Parathyroid adenoma (tissue), 2 donors: ENCODE measurements around the gene ZNF585A.
"Not testable (repeated sequence)": the region's sequence is repeated elsewhere in the genome, so short reads cannot be mapped to it uniquely, and the experiment has no call there.

Experiments
- H2AFZ ChIP-seq: fragments of 300-600 bp; sonication (generic); one replicate; pipeline ENCODE4 v1.7.0; 2017; ENCODE audit warnings: antibody characterized with exemption, mild to moderate bottlenecking
- H3K27ac ChIP-seq: fragments of 300-600 bp; sonication (generic); one replicate; pipeline ENCODE4 v1.7.0; 2017
- H3K27me3 ChIP-seq: fragments of 300-600 bp; sonication (generic); one replicate; pipeline ENCODE4 v1.7.0; 2017; ENCODE audit warnings: low read length; ENCODE audit not compliant: control insufficient read depth, insufficient read depth
- H3K36me3 ChIP-seq: fragments of 300-600 bp; sonication (generic); one replicate; pipeline ENCODE4 v1.7.0; 2017; ENCODE audit warnings: low read length; ENCODE audit not compliant: control insufficient read depth, insufficient read depth
- H3K4me1 ChIP-seq: fragments of 300-600 bp; sonication (generic); one replicate; pipeline ENCODE4 v1.7.0; 2017; ENCODE audit warnings: control low read depth
- H3K4me2 ChIP-seq: fragments of 300-600 bp; sonication (generic); one replicate; pipeline ENCODE4 v1.7.0; 2017; ENCODE audit warnings: low read length
- H3K4me3 ChIP-seq: fragments of 300-600 bp; sonication (generic); one replicate; pipeline ENCODE4 v1.7.0; 2017; ENCODE audit warnings: low read depth, low read length
- H3K79me2 ChIP-seq: fragments of 300-600 bp; sonication (generic); one replicate; pipeline ENCODE4 v1.7.0; 2017; ENCODE audit warnings: control low read depth
- H3K9ac ChIP-seq: fragments of 300-600 bp; sonication (generic); one replicate; pipeline ENCODE4 v1.7.0; 2017; ENCODE audit warnings: mild to moderate bottlenecking
- H3K9me3 ChIP-seq: fragments of 300-600 bp; sonication (generic); one replicate; pipeline ENCODE4 v1.7.0; 2017; ENCODE audit warnings: low read length; ENCODE audit not compliant: control insufficient read depth
- CTCF ChIP-seq: fragments of 300-600 bp; sonication (generic); IDR thresholded peaks from one replicate; pipeline ENCODE4 v1.7.0; 2017; ENCODE audit warnings: antibody characterized with exemption, mild to moderate bottlenecking
- donor health status: primary hyperparathyroidism.

Gene ZNF585A

DNA sequence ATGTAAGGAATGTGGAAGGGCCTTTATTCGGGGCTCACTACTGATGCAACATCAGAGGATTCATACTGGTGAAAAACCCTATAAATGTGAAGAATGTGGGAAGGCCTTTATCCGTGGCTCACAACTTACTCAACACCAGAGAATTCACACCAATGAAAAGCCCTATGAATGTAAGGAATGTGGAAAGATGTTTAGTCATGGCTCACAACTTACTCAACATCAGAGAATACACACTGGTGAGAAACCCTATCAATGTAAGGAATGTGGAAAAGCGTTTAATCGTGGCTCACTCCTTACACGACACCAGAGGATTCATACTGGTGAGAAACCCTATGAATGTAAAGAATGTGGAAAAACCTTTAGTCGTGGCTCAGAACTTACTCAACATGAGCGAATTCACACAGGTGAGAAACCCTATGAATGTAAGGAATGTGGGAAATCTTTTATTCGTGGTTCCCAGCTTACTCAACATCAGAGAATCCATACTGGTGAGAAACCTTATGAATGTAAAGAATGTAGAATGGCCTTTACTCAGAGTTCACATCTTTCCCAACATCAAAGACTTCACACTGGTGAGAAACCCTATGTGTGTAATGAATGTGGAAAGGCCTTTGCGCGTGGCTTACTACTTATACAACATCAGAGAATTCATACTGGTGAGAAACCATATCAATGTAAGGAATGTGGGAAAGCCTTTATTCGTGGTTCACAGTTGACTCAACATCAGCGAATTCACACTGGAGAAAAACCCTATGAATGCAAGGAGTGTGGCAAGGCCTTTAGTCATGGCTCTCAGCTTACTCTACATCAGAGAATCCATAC is 44.3 kb downstream of the ZNF585A start:
- Histone ChIP-seq H3K27ac (no peak overlapping the region), H3K36me3 (peaks cover 27% of the 10 kb centered on the region), H3K9ac (no peak overlapping the region), H3K9me3 (peaks cover 27% of the 10 kb centered on the region), H3K4me2 (no peak overlapping the region), H3K4me1 (no peaks in the 10 kb centered on the region), H3K4me3 (no peak overlapping the region), H2AFZ (no peak overlapping the region), H3K79me2 (no peaks in the 10 kb centered on the region), H3K27me3 (no peaks in the 10 kb centered on the region)
- no peak for TF ChIP-seq CTCF

GRCh38 chr19:37122093-37122492 is 50.4 kb downstream of the ZNF585A start:
- not testable (repeated sequence) for H3K9ac ChIP-seq, H3K4me3 ChIP-seq, H3K4me2 ChIP-seq, H3K27me3 ChIP-seq, H3K79me2 ChIP-seq, H3K27ac ChIP-seq, H3K36me3 ChIP-seq, H3K9me3 ChIP-seq, H2AFZ ChIP-seq, H3K4me1 ChIP-seq

DNA sequence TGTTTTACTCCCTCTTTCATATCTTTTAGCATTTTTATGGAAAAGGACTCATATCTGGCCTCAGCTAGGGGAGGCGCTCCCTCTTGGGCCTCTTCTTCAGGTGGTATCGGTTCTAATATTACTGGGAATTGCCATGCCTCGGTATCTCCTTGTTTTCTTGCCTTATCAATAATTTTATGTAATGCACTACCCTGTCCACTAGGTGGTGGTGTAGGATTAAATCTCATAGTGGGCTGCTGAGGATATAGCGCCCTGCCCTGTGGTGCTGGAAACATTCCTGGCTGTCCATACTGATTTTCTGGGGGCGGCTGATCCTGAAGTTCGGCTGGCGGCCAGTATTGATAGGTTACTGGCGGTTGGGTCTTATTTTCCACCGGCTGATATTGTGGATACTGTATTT is 58.5 kb downstream of the ZNF585A start:
- no peak overlapping the region for H3K27ac ChIP-seq
- H2AFZ ChIP-seq = no peak overlapping the region
- no peaks in the 10 kb centered on the region for H3K79me2 ChIP-seq
- H3K9ac ChIP-seq = no peak overlapping the region
- H3K36me3 ChIP-seq = peaks cover 5% of the 10 kb centered on the region
- H3K27me3 ChIP-seq = no peaks in the 10 kb centered on the region
- H3K9me3 ChIP-seq = no peaks in the 10 kb centered on the region
- no peak overlapping the region for H3K4me2 ChIP-seq
- no peak overlapping the region for H3K4me3 ChIP-seq
- H3K4me1 ChIP-seq = no peaks in the 10 kb centered on the region
- peak; percentile 13 for TF ChIP-seq CTCF

GRCh38 chr19:37111753-37112152 is 60.7 kb downstream of the ZNF585A start:
- H3K9me3 ChIP-seq, H3K79me2 ChIP-seq, H3K9ac ChIP-seq, H2AFZ ChIP-seq, H3K27me3 ChIP-seq, H3K4me2 ChIP-seq, H3K4me3 ChIP-seq, H3K36me3 ChIP-seq, H3K4me1 ChIP-seq, H3K27ac ChIP-seq: not testable (repeated sequence)

- not testable (repeated sequence) for H3K4me3 ChIP-seq, H3K4me1 ChIP-seq, H3K9ac ChIP-seq, H3K9me3 ChIP-seq, H3K4me2 ChIP-seq, H3K27me3 ChIP-seq, H3K36me3 ChIP-seq, H3K27ac ChIP-seq, H3K79me2 ChIP-seq, H2AFZ ChIP-seq
Observed at GRCh38 chr19:37104135-37104534, 68.4 kb downstream of the ZNF585A start.

GRCh38 chr19:37098570-37098969 is 73.9 kb downstream of the ZNF585A start:
- Histone ChIP-seq H3K4me2 (no peak overlapping the region), H2AFZ (no peak overlapping the region), H3K27ac (no peak overlapping the region), H3K79me2 (peaks cover 3% of the 10 kb centered on the region), H3K36me3 (no peaks in the 10 kb centered on the region), H3K9me3 (no peaks in the 10 kb centered on the region), H3K4me3 (no peak overlapping the region), H3K9ac (no peak overlapping the region), H3K27me3 (no peaks in the 10 kb centered on the region), H3K4me1 (no peaks in the 10 kb centered on the region)
- no peak for TF ChIP-seq CTCF
